Measurements from ENCODE around the gene ETFRF1.

ETFRF1 gene

GRCh38 chr12:25207846-25208245, 12.8 kb downstream of the ETFRF1 start:
- DNase-seq = no peak

- DNase-seq = no peak
Measured at GRCh38 chr12:25208554-25208953, 13.5 kb downstream of the ETFRF1 start.

- DNase-seq = no peak
Measured at GRCh38 chr12:25213338-25213737, 18.3 kb downstream of the ETFRF1 start.

- no peak for DNase-seq
Measured at GRCh38 chr12:25236190-25236589, 41.2 kb downstream of the ETFRF1 start.

- no peak for DNase-seq
Measured at GRCh38 chr12:25236626-25237025, 41.6 kb downstream of the ETFRF1 start.

GRCh38 chr12:25241167-25242020, 46.4 kb downstream of the ETFRF1 start:
- no peak for DNase-seq

GRCh38 chr12:25242981-25243679, 48.1 kb downstream of the ETFRF1 start:
- DNase-seq = no peak

GRCh38 chr12:25243680-25243990, 48.6 kb downstream of the ETFRF1 start:
- no peak for DNase-seq

- no peak for DNase-seq
Measured at GRCh38 chr12:25245491-25245890, 50.5 kb downstream of the ETFRF1 start.

GRCh38 chr12:25248137-25248536, 53.1 kb downstream of the ETFRF1 start:
- DNase-seq = no peak

- no peak for DNase-seq
Measured at GRCh38 chr12:25248732-25249131, 53.7 kb downstream of the ETFRF1 start.

- peak; percentile 75 for DNase-seq
Measured at GRCh38 chr12:25249931-25250738, 55.1 kb downstream of the ETFRF1 start.

- DNase-seq = peak; percentile 93
Measured at GRCh38 chr12:25250744-25251730, 56.0 kb downstream of the ETFRF1 start, which contains the start of gene KRAS. KRAS (minus strand) TSS chr12:25250929.

- no peak for DNase-seq
Measured at GRCh38 chr12:25251769-25252168, 56.7 kb downstream of the ETFRF1 start.

- DNase-seq = no peak
Measured at GRCh38 chr12:25252946-25253345, 57.9 kb downstream of the ETFRF1 start.

- no peak for DNase-seq
Measured at GRCh38 chr12:25253371-25254068, 58.5 kb downstream of the ETFRF1 start.

GRCh38 chr12:25254271-25254880, 59.3 kb downstream of the ETFRF1 start:
- DNase-seq = no peak

Measured in right kidney (tissue), 1 donor.